Kidney epithelial cell (primary cell): ENCODE measurements around the gene GTF3C1. TPM values are rescaled to one million over a fixed set of nuclear protein-coding genes. Genes with fewer than 3 reads are reported as not detected.

ENCODE experiments used
- DNase-seq: peaks from one replicate; pipeline ENCODE4 v3.0.0-alpha.2; 2010; ENCODE audit warnings: low read depth
- H3K27me3 ChIP-seq: 2 replicates; pipeline ENCODE4 v1.6.0; 2011; ENCODE audit warnings: low read length; ENCODE audit not compliant: control insufficient read depth, insufficient read depth
- H3K36me3 ChIP-seq: 2 replicates; pipeline ENCODE4 v1.5.1; 2011; ENCODE audit warnings: low read length; ENCODE audit not compliant: control insufficient read depth, insufficient read depth
- H3K4me3 ChIP-seq: 2 replicates; pipeline ENCODE4 v1.5.1; 2011; ENCODE audit warnings: low read depth, mild to moderate bottlenecking, control low read depth, low read length
- total RNA-seq: library from RNA; depleted of rRNA; stranded (reverse); fragments of >200 nt; gene quantifications from 2 replicates; pipeline ENCODE4 v1.2.3, GENCODE V29; 2015
- TF ChIP-seq, protein P1 (sequence below): IDR thresholded peaks from 2 replicates; pipeline ENCODE4 v1.5.1; 2011; ENCODE audit warnings: mild to moderate bottlenecking, moderate library complexity, low read length, control low read depth, inconsistent platforms; ENCODE audit not compliant: insufficient read depth, poor library complexity, severe bottlenecking

GTF3C1 gene
- total RNA-seq, 1 donor from 2014 or later, result 89.7 TPM

DNA sequence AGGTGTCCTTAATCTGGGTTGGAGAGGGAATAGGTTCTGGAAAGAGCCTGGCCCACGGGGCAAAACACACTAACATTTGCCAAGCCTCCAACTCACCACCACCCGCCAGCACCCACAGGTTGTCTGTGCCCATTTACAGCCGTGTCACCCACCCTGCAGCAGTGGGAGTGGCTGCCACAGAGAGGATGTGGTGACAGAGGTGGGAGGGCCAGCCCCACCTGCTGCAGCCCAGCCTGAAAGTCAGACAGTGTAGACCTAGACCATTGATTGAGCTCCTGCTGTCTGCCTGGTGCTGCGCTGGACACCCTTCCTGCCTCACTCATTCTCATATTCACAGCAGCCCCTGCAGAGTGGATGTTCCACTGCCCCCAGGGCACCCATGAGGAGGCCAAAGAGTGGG lies 103.0 kb downstream of the GTF3C1 start:
- Histone ChIP-seq H3K27me3 (no peaks in the 10 kb centered on the region), H3K36me3 (no peaks in the 10 kb centered on the region), H3K4me3 (no peak overlapping the region)
- TF ChIP-seq, protein P1, sequence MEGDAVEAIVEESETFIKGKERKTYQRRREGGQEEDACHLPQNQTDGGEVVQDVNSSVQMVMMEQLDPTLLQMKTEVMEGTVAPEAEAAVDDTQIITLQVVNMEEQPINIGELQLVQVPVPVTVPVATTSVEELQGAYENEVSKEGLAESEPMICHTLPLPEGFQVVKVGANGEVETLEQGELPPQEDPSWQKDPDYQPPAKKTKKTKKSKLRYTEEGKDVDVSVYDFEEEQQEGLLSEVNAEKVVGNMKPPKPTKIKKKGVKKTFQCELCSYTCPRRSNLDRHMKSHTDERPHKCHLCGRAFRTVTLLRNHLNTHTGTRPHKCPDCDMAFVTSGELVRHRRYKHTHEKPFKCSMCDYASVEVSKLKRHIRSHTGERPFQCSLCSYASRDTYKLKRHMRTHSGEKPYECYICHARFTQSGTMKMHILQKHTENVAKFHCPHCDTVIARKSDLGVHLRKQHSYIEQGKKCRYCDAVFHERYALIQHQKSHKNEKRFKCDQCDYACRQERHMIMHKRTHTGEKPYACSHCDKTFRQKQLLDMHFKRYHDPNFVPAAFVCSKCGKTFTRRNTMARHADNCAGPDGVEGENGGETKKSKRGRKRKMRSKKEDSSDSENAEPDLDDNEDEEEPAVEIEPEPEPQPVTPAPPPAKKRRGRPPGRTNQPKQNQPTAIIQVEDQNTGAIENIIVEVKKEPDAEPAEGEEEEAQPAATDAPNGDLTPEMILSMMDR, result no peak
- DNase-seq, result no peak

DNA sequence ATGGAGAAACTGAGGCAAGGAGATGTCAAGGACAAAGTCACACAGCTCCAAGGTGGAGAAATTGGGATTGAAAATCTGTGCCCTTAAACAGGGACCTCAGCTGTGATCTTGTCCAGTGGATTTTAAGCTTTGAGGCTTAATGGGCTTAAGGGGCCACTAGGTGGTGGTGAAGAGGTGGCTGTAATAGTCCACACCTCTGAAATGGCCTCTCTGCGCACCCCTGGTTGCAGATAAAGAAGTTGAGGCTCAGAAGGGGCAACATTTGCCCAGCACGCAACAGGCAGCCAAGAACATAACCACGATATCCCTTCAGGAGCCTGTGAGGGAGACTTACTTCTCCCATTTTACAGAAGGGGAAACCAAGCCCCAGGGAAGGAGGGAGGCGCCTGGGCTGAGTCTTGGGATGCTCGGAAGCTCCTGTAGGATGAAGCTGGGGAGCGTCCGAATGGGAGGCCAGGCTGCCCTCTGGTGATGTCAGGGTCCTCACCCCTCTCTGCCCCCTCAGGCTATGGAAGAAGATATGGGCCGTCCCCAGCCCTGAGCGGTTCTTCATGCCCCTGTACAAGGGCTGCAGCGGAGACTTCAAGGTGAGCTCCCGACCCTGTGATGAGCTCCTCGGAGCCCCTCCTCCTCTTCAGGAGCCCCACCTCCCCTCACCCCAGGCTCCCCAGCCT lies 104.1 kb downstream of the GTF3C1 start:
- no peaks in the 10 kb centered on the region for H3K27me3 ChIP-seq
- TF ChIP-seq, protein P1, result no peak
- DNase-seq, result no peak
- H3K36me3 ChIP-seq, result no peaks in the 10 kb centered on the region
- H3K4me3 ChIP-seq, result no peak overlapping the region

- no peaks in the 10 kb centered on the region for H3K27me3 ChIP-seq
- TF ChIP-seq, protein P1, result no peak
- no peak for DNase-seq
- H3K36me3 ChIP-seq, result no peaks in the 10 kb centered on the region
- H3K4me3 ChIP-seq, result no peak overlapping the region
These were observed 105.2 kb downstream of the GTF3C1 start for GRCh38 chr16:27444470-27444869.

DNA sequence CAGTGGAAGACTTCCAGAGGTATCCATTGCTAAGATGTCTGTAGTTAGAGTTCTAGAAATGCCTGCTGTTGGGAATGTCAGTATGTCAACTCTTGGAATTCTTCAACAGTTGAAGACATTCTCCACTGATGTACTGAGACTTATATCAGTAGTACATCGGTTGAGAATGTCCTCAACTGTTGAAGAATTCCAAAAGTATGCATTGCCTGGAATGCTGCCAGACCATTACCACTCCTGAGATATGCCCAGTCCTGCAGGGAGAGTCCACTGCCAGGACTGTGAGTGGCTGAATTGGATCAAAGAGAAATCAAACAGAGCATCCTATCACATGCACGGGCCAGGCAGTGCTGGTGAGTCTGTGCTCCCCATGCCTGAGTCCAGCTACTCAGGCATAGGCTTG lies 105.7 kb downstream of the GTF3C1 start:
- Histone ChIP-seq H3K27me3 (no peaks in the 10 kb centered on the region), H3K36me3 (no peaks in the 10 kb centered on the region), H3K4me3 (no peak overlapping the region)
- no peak for DNase-seq
- TF ChIP-seq, protein P1, result no peak

GRCh38 chr16:27441998-27442397 lies 107.7 kb downstream of the GTF3C1 start:
- TF ChIP-seq, protein P1, result no peak
- H3K27me3 ChIP-seq, result no peaks in the 10 kb centered on the region
- no peaks in the 10 kb centered on the region for H3K36me3 ChIP-seq
- no peak overlapping the region for H3K4me3 ChIP-seq
- no peak for DNase-seq

DNA sequence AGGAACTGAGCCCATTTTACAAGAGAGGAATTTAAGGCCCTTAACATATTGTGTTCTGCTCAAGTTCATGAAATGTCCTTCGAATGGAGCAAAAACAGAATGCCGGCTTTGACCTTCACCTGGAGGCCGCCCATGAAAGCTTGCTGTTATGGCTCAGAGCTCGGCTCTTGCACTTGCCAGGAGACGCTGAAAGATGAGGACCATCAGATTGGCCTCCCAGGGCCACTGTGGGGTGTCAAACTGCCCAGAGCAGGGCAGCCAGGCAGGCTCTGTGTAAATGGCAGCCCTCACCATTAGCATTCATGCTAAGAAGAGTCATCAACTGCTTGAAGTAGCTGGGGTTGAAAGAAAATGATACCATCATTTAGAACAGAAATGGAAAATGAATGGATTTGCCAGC lies 108.4 kb downstream of the GTF3C1 start:
- Histone ChIP-seq H3K27me3 (no peaks in the 10 kb centered on the region), H3K4me3 (no peak overlapping the region), H3K36me3 (no peaks in the 10 kb centered on the region)
- TF ChIP-seq, protein P1, result no peak
- DNase-seq, result no peak
